RWPE2 (cell line): ENCODE measurements around the gene MDFIC.

Experiments
- ATAC-seq: fragments of 200-7000 bp; cut with Tn5 transposase; 3 replicates; pipeline ENCODE4 v1.9.1; 2021; ENCODE audit warnings: low read depth
- DNase-seq: peaks from one replicate; pipeline ENCODE4 v3.0.0-alpha.2; 2020; ENCODE audit warnings: low spot score
- H3K27ac ChIP-seq: fragments of 450-650 bp; 2 replicates; pipeline ENCODE4 v1.5.1; 2017; ENCODE audit warnings: mild to moderate bottlenecking; ENCODE audit not compliant: poor library complexity, severe bottlenecking
- H3K27me3 ChIP-seq: fragments of 250-450 bp; sonication (Bioruptor Pico); 2 replicates; pipeline ENCODE4 v1.5.1; 2021; ENCODE audit warnings: mild to moderate bottlenecking, moderate library complexity; ENCODE audit not compliant: insufficient read depth, poor library complexity, severe bottlenecking
- H3K36me3 ChIP-seq: fragments of 250-450 bp; sonication (Bioruptor Pico); 2 replicates; pipeline ENCODE4 v1.5.1; 2020; ENCODE audit warnings: low read depth, mild to moderate bottlenecking, moderate library complexity
- H3K4me1 ChIP-seq: fragments of 250-450 bp; sonication (Bioruptor Pico); 2 replicates; pipeline ENCODE4 v1.5.1; 2021; ENCODE audit warnings: mild to moderate bottlenecking, moderate library complexity; ENCODE audit not compliant: insufficient read depth, poor library complexity, severe bottlenecking
- H3K4me3 ChIP-seq: fragments of 250-450 bp; sonication (Bioruptor Pico); 2 replicates; pipeline ENCODE4 v1.5.1; 2021; ENCODE audit warnings: mild to moderate bottlenecking, moderate library complexity; ENCODE audit not compliant: severe bottlenecking
- H3K9me3 ChIP-seq: fragments of 250-450 bp; sonication (Bioruptor Pico); 2 replicates; pipeline ENCODE4 v1.5.1; 2021; ENCODE audit warnings: mild to moderate bottlenecking, moderate library complexity; ENCODE audit not compliant: severe bottlenecking
- CTCF ChIP-seq: fragments of 450-650 bp; IDR thresholded peaks from one replicate; pipeline ENCODE4 v1.5.1; 2017; ENCODE audit warnings: mild to moderate bottlenecking, moderate library complexity; ENCODE audit not compliant: poor library complexity, severe bottlenecking

Gene MDFIC

GRCh38 chr7:114979803-114980507 is 58.1 kb downstream of the MDFIC start:
- H3K36me3 ChIP-seq, result no peaks in the 10 kb centered on the region
- no peak overlapping the region for H3K27ac ChIP-seq

GRCh38 chr7:114981323-114981722 is 59.4 kb downstream of the MDFIC start:
- H3K9me3 ChIP-seq, result no peaks in the 10 kb centered on the region
- peaks cover 12% of the 10 kb centered on the region for H3K4me1 ChIP-seq
- H3K27ac ChIP-seq, result no peak overlapping the region
- H3K27me3 ChIP-seq, result no peaks in the 10 kb centered on the region
- H3K4me3 ChIP-seq, result no peak overlapping the region
- ATAC-seq, result no peak
- no peak for DNase-seq
- H3K36me3 ChIP-seq, result no peaks in the 10 kb centered on the region
- no peak for TF ChIP-seq CTCF

More at GRCh38 chr7:114979803-114980507, 58.1 kb downstream of the MDFIC start:
- DNase-seq (no peak), ATAC-seq (no peak)
- Histone ChIP-seq H3K4me3 (no peak overlapping the region), H3K9me3 (no peaks in the 10 kb centered on the region), H3K27me3 (no peaks in the 10 kb centered on the region), H3K4me1 (peaks cover 9% of the 10 kb centered on the region)
- TF ChIP-seq CTCF, result no peak

- no peak for DNase-seq
- Histone ChIP-seq H3K4me3 (no peak overlapping the region), H3K36me3 (no peaks in the 10 kb centered on the region), H3K4me1 (peaks cover 13% of the 10 kb centered on the region), H3K9me3 (no peaks in the 10 kb centered on the region), H3K27me3 (no peaks in the 10 kb centered on the region), H3K27ac (no peak overlapping the region)
- no peak for ATAC-seq
- TF ChIP-seq CTCF, result no peak
These were observed 63.3 kb downstream of the MDFIC start for GRCh38 chr7:114985116-114985715.

- no peak overlapping the region for H3K4me3 ChIP-seq
- no peaks in the 10 kb centered on the region for H3K27me3 ChIP-seq
- DNase-seq (no peak), ATAC-seq (peak; percentile 54; the same call in 1 of the 3 replicates)
- TF ChIP-seq CTCF, result no peak
- H3K9me3 ChIP-seq, result no peaks in the 10 kb centered on the region
- peak overlapping the region; percentile 4 for H3K27ac ChIP-seq
- H3K36me3 ChIP-seq, result no peaks in the 10 kb centered on the region
- peaks cover 13% of the 10 kb centered on the region for H3K4me1 ChIP-seq
These were observed 64.6 kb downstream of the MDFIC start for GRCh38 chr7:114986190-114987180.
